NCI-H526 (cell line): Measurements from ENCODE around the gene PROX2.

ENCODE experiments used
- DNase-seq, 2 experiments: peaks; one replicate each; lab custom pipeline; 2025; lab: John Stamatoyannopoulos, UW

Gene PROX2

GRCh38 chr14:74846968-74847665 is 28.8 kb downstream of the PROX2 start:
- DNase-seq: no peak

GRCh38 chr14:74846168-74846567 is 29.8 kb downstream of the PROX2 start:
- DNase-seq: no peak

GRCh38 chr14:74843653-74844052 is 32.3 kb downstream of the PROX2 start:
- DNase-seq: no peak

- no peak for DNase-seq
These were observed 34.4 kb downstream of the PROX2 start for GRCh38 chr14:74841230-74842207.

GRCh38 chr14:74840603-74841030 is 35.3 kb downstream of the PROX2 start:
- DNase-seq: no peak

DNA sequence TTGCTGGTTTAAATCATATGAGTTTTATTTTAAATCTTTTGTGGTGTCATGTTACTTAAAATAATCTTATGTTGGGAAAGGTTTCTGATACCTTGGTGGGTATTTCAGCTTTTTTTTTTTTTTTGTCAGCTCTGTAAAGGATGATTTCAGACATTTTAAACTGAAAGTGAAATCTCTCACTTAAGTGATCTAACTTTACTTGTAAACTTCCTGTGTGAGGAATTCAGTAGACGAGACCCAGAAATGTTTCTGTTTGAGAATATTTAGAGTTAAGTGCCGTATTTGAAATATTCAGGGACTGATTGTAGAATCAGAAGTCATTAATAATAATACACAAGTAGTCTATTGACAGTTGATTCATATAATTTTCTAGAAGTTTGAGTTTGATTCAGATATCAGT is 37.8 kb downstream of the PROX2 start:
- DNase-seq: no peak

DNA sequence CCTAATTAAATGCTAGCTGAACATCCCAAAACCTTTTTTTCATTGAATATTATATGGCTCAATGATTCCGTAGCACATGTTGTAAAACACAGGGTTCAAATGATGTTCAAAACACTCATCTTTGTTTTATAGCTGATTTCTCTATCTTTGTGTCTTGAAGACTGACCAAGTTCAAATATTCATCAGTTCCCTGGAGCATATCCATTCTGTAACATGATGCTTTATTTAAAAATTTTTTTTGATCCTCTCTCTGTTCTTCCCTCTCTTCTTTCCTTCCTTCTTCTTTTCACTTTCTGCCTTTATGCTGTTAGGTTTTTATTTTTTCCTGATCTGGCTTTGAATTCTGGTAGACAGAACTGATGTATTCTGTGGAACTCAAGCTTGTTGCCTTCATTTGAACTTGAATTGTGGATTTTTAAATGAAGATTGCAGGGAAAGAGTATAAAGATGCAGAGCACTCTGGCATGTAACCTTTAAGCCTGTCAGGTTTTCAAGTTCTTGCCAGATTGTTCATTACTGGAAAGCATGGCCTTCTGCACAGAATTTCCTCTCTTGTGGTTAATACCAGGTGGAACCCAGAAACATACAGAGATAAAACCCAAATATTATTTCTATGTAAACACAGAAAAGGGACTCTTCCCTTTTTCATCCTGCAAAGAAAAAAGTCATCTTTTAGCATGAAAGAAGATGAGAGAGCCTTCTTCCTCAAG is 39.5 kb downstream of the PROX2 start:
- DNase-seq: no peak

GRCh38 chr14:74835645-74836250 is 40.2 kb downstream of the PROX2 start:
- DNase-seq: no peak

GRCh38 chr14:74834692-74835392 is 41.1 kb downstream of the PROX2 start:
- no peak for DNase-seq

DNA sequence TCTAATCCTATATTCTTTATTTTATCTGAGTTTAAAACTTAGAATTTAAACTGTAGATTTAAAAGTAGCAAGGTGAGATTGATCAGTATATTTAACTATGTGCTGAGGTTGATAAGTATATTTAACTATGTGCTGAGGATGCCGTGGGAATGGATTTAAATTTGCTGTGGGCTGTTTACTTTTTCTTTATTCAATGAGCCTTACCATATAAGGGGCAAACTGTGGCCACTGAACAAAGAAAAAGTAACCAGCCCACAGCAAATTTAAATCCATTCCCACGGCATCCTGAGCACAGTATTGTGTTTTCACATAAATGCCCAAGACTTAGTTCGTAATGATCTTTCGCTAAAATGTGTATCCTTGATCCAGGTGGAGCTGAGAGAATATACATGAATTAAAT is 43.1 kb downstream of the PROX2 start:
- no peak for DNase-seq

GRCh38 chr14:74829251-74829650 is 46.7 kb downstream of the PROX2 start:
- DNase-seq: no peak

DNA sequence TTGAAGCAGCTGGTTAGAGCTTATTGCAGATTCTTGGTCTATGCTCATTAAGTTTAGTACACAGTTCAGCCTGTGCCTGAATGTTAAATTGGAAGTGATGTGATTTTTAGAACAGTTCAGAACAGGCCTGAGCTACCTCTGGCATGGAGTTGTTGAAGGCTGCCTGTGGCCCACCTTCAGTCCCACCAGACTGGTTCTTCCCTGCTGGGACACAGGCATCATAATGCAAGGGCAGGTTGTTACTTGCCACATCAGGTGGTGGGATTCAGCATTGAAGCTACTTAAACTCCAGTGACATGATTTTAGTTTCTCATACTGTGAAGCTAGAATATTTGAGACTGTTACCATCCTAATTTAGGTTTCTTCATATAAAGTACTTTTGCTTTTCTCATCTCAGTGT is 49.4 kb downstream of the PROX2 start:
- DNase-seq: no peak
